ENCODE measurements around the gene NUCKS1. TPM values are rescaled to one million over a fixed set of nuclear protein-coding genes. Genes with fewer than 3 reads are reported as not detected.

NUCKS1 gene
- total RNA-seq, 1 experiment from 2014 or later: 427 TPM

- Histone ChIP-seq H2BK5ac (ENCODE audit: insufficient read length, low read length) (no peak overlapping the region), H2BK12ac (ENCODE audit: insufficient read length, low read depth, low read length) (no peak overlapping the region), H3K4me2 (ENCODE audit: insufficient read depth, insufficient read length, low read length) (no peak overlapping the region), H4K91ac (ENCODE audit: insufficient read length, low read depth, low read length) (no peak overlapping the region), H3K56ac (ENCODE audit: insufficient read length, low read depth, low read length) (no peak overlapping the region), H3K27me3 (ENCODE audit: insufficient read depth, low read length) (no peaks in the 10 kb centered on the region), H4K5ac (ENCODE audit: insufficient read length, low read depth, low read length) (no peak overlapping the region), H3K23me2 (ENCODE audit: insufficient read length, low read depth, low read length, poor library complexity, severe bottlenecking) (peaks cover 8% of the 10 kb centered on the region), H3K9ac (ENCODE audit: extremely low read depth, insufficient read length, low read length) (no peak overlapping the region), H3T11ph (ENCODE audit: low read length) (no peak overlapping the region), H4K20me1 (ENCODE audit: control insufficient read depth, insufficient read depth, insufficient read length) (no peaks in the 10 kb centered on the region), H3K27ac (ENCODE audit: insufficient read length, low read depth, low read length) (no peak overlapping the region), H3K23ac (ENCODE audit: insufficient read length, low read depth, low read length) (no peak overlapping the region), H3K18ac (ENCODE audit: insufficient read length, low read depth, low read length) (no peak overlapping the region), H2BK15ac (ENCODE audit: low read depth, low read length) (no peak overlapping the region), H3K79me2 (ENCODE audit: insufficient read depth, low read length) (no peaks in the 10 kb centered on the region; the same call in 1 of the 2 replicates), H3K4ac (ENCODE audit: low read depth, low read length) (no peak overlapping the region), H2AFZ (ENCODE audit: low read length) (no peak overlapping the region), H4K8ac (replicated peaks; ENCODE audit: insufficient read length, low read depth, low read length) (no peak overlapping the region), H2BK120ac (ENCODE audit: low read depth, low read length, poor library complexity, severe bottlenecking) (no peak overlapping the region), H2AK5ac (ENCODE audit: insufficient read length, low read length) (no peak overlapping the region), H3K14ac (ENCODE audit: insufficient read depth, low read length) (no peak overlapping the region), H3K4me1 (ENCODE audit: insufficient read depth, low read length) (peaks cover 11% of the 10 kb centered on the region; the same call in 1 of the 2 replicates), H3K9me3 (ENCODE audit: control insufficient read depth, low read depth, low read length) (no peaks in the 10 kb centered on the region), H3K79me1 (ENCODE audit: insufficient read depth, low read depth, low read length, poor library complexity, severe bottlenecking) (no peaks in the 10 kb centered on the region), H2BK20ac (ENCODE audit: low read depth, low read length, poor library complexity, severe bottlenecking) (no peak overlapping the region)
- no peak for DNase-seq
- H3K9me3 Mint-ChIP-seq: no peaks in the 10 kb centered on the region; a peak in 1 of 5 replicates
- no peak for TF ChIP-seq CTCF (conservative IDR thresholded peaks at IDR 0.05)
- H3K4me1 Mint-ChIP-seq: peaks cover 69 to 70% of the 10 kb centered on the region in 2 experiments
- H3K36me3 Mint-ChIP-seq (ENCODE audit: insufficient read depth in 1 of 3, low read depth in 3 of 3): no peaks in the 10 kb centered on the region; a peak in 3 of 7 replicates
- peak overlapping the region in 1 of 2 experiments; percentile 26; a peak in 2 of 5 replicates for H3K4me3 Mint-ChIP-seq
- H3K27ac Mint-ChIP-seq: peak overlapping the region in 2 of 3 experiments; percentile 60 to 82; a peak in 2 of 7 replicates
- peaks cover 9% of the 10 kb centered on the region for H3K27me3 Mint-ChIP-seq (ENCODE audit: low read depth)
- WGBS (ENCODE audit: extremely low coverage, insufficient read length, low lambda C conversion rate): no CpG with 5 or more reads among the region's 5 CpGs
Observed at GRCh38 chr1:205677167-205677566, 72.8 kb downstream of the NUCKS1 start.

All from H9 (cell line).